GM12892 (cell line): ENCODE data around the gene TBXA2R.

ENCODE experiments used
- POLR2A ChIP-seq: IDR thresholded peaks from 2 replicates; pipeline ENCODE4 v1.6.1; 2011; ENCODE audit warnings: low read depth, low read length, control low read depth
- POLR2AphosphoS5 ChIP-seq: IDR thresholded peaks from 2 replicates; pipeline ENCODE4 v1.6.1; 2011; ENCODE audit warnings: low read depth, low read length, control low read depth
- TAF1 ChIP-seq: IDR thresholded peaks from 2 replicates; pipeline ENCODE4 v1.6.1; 2011; ENCODE audit warnings: low read depth, mild to moderate bottlenecking, control low read depth, low read length, borderline replicate concordance

GRCh38 chr19:3653865-3654513 lies 47.3 kb upstream of the TBXA2R start:
- TF ChIP-seq POLR2A (no peak), POLR2AphosphoS5 (no peak), TAF1 (no peak)
